CD4-positive, alpha-beta T cell treated with Interleukin-15 for 4 hours (primary cell): ENCODE measurements around the gene RAD51B.

ENCODE experiments used
- DNase-seq: peaks from one replicate; pipeline ENCODE4 v3.0.0-alpha.2; 2020; ENCODE audit warnings: low spot score

The RAD51B gene

DNA sequence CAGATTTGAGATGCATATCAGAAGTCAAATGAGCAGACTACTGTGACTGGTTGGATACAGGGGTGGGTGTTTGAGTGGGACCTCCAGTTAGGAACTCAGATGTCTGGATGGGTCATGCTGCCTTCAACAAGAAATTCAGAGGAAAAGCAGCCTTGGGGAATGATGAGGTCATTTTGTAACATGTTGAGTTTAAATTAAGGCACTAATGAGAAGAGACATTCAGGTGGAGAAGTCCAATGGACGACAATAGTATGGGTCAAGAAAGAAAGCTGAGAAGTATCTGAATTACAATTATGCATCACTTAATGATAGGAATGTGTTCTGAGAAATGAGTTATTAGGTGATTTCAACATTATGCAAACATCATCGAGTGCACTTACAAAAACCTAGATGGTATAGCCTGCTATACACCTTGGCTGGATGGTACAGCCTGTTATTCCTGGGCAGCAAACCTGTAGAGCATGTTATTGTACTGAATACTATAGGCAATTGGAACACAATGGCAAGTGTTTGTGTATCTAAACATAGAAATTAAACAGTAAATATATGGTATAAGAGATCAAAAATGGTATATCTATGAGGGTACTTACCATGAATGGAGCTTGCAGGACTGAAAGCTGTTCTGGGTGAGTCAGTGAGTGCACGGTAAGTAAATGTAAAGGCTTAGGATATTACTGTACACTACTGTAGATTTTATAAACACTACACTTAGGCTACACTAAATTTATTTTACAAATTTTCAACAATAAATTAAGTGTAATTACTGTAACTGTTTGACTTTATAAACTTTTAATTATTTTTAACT lies 414.7 kb downstream of the RAD51B start:
- no peak for DNase-seq

DNA sequence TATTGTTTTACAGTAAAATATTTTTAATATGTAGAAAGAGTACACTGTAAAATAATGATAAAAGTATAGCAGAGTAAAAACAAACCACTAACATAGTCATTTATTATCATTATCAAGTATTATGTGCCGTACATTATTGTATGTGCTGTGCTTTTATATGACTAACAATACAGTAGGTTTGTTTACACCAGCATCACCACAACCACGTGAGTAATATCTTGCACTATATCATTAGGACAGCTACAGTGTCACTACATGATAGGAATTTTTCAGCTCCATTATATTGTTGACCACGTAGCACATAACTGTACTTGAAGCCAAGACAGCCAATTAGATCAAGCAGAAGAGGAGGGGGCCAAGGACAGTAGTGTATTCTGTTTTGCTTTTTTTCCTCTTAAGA lies 415.4 kb downstream of the RAD51B start:
- no peak for DNase-seq

DNA sequence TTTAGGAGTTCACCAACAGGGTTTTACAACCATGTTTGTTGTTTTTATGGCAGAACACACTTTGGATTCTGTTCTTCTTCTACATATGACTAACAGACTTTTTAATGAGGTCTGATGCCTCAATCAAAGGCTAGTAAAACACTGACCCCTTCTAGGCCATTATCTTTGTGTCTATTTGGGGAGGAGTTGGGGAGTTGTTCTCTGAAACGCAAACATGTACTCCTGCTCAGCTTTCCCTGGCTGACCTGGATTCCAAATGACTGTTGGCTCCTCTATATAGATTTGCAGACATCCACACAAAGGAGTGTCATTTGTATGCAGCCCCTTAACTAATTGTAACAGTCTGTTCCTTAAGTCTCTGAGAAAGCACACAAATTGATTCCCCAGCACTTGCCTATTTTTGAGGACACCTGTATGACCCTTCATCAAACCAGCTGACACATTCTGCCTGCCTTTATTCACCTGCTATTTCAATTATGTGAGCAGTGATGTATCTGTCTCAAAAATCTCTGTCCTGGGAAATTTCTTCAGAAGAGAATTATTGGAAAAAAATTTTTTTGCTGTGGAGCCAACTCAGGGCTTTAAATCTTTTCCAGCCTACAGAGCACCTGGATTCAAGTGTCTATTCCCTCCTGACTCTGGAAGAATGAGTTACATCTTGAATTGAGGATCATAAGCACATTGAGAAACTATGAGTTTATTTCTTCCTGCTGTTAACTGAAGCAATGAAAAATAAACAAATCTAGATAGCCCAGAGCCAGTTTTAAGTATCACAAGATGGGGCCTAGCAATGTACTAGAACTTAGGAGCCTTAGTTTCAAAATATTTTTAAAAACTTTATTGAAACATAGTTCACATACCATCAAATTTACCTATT lies 417.2 kb downstream of the RAD51B start:
- DNase-seq: no peak

DNA sequence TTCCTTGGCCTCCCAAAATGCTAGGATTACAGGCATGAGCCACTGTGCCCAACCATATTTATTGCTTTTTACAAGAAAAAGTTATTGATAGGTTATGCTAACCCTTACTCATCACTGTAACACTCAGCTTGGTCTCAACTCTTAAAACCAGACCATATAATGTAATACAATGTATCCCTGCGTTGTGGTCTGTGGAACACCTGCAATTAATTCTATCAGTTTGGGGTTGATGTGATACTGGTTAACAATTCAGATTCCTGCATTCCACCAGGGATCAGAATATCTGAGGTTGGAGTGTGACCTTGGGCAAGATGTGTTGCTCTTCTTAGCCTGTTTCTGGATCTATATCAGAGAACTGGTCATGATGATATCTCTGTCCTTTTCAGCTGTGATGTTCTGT lies 419.0 kb downstream of the RAD51B start:
- DNase-seq: no peak

DNA sequence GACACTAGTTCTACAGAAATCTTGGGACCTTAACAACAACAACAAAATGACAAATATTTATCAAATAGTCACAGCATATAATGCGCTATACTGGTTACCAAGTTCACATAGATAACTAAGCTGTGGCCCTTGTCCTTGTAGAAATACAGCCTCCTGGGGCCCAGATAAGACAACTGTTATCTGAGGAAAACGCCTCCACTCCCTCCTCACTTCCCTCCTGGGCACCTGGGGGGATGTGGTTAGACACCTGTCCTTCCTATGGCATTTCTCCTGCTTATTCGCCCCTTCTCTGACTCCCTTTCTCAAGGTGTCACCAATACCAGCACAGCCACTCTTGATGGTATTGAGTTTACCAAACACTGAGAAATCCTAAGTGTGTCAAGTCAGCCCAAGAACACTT lies 419.4 kb downstream of the RAD51B start:
- no peak for DNase-seq

DNA sequence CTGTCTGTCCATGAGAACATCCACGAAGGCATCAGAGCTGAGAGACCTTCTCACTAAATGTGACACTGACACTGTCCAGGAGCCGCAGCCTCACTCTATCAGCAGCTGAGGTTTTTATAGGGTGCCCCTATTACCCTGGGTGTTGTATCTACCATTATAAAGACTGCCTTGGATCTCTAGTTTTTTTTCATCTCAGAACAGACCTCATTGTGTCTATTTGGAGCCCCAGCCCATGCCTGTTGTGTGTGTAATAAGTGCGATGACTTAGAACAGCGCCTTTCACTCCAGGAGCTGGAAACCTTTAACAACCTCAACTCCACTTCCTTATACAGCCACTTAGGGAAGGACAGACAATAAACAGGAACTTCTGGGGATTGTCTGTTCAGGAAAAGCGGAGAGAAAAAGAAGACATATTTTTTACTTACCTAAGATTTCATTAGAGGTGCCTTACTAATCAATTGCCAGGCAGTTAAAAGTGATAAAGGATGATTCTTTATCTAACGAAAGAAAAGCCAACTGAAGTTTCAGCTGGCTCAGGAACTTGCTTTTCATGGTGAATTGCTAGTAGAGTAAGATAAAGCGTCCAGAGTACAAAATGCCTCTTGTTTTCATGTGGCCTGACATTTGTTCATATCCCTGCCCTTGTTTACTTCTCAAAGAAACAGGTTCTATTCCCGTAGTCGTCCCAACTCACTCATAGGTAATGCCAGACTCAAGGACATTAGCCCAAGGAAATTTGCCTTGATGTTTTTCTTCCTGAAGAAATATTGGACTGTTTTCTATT lies 420.6 kb downstream of the RAD51B start:
- DNase-seq: no peak

DNA sequence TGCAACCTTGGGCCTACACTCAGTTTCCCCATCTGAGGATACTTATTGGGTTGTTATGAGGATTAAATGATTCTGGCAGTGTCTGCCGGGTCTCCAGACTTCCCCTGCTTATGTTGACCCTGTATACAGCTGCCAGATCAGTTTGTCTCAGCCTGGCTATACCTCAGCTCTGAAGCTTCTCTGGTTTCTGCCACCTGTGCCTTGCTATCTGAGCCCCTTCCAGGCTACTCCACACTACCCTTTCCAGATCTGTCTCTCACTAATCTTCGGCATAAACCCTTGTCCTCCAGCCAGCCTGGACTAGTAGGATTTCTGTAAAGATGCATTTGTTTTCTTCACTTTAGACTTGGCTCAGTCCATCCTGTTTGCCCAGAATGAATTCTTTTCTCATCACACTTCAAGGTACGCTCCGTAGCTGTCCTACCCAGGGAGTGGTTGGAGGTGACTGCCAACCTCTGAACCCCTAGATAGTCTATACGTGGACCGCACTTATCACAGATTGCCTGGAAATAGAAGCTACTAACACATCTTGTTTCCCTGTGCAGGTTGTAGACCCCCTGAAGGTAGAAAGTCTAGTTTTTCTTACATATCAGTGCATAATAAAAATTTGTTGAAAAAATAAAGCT lies 422.4 kb downstream of the RAD51B start:
- DNase-seq: no peak

DNA sequence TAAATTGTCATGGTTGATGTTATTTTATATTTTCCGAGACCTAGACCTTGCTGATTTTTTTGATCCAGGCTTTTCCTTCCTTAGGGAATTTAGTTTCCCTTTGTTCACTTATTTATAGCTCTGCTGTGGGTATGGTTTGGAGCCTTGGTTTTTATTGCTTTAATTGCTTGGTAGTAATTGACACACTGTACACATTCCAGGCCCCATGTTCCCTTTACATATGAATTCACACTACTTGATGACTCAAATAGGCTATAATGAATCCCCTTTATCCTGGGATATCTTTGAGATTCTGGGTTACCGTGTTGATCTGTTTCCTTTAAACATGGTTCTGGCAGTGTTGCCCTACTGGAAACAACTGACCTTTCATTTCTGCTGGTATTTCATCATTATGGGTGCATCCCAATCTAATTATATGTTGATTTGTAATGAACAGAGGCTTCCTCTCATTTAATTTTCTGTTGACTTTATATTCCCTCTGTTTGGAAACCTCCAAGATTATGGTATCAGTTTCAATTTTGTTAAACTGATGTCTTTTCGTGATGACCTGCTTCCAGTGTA lies 424.0 kb downstream of the RAD51B start:
- no peak for DNase-seq

DNA sequence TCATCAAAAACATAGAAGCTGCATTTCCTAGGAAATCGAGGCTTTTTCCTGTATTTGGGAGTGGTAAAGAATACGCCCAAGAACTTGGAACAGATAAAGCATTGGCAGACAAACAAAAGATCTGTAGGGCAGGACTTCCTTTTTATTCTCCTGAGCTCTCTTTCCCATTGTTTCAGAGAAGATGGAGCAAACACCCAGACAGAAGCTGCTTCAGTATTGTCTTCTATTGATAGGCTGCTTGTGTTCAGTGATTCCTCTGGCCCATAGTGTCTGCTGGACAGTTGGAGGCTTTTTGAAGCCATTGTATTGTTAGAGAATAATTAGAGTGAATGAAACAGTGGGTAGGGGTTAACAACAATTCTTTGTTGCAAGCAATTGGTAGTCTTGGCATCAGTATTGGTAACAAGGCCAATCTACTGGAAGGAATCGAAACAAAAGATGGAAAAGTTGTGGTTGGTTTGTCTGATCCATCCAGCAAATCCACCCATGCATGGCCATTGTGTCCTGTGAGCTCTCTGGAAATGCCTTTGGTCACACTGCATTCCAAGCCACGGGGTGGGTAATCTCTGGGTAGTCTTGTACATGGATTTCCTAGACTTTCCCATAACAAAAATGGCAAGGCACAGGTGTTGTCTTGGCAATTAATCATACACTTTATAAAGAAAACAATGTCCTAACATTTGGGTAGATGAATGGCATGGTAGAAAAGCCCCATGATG lies 424.8 kb downstream of the RAD51B start:
- DNase-seq: no peak

DNA sequence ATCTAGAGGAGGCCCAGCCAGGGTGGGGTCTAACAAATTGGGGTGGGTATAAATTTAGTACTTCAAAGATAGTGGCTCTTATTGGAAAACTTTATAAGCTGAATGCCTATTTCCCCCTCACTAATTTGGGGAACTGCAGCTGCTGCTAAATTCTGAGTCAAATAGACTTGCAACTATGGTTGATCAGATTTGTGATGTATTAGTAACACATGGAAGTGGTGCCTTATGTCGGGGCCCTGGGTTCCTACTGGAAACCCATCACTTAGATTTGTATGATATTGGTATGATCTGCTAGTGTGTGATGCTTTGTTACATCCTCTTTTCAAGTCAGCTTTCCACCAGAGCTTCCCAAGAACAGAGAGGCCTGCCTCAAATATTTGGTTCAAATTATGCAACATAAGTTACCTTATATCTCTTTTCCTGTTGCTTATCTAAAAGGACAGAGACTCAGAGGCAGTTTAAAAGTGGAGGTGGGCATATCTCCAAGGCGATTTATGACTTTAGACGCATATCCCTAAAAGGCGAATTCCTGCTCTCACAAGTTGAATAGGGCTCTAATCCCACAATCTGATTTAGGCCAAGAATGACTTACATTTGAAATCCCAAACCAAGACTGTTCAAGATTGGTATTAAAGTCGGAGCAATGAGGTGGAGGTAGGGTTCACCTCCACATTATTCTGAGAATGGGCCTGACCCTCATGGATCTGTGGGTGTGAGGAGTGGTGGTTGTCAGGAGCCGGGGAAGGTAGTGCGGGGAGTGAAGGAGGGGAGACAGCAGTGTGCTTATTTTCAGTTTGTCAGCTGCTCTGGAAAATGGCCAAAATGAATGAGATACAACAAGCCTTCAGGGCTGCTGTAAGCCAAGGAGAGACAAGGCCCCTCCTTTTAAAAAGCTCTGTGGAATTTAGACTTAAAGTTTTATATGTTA lies 425.8 kb downstream of the RAD51B start:
- DNase-seq: no peak

DNA sequence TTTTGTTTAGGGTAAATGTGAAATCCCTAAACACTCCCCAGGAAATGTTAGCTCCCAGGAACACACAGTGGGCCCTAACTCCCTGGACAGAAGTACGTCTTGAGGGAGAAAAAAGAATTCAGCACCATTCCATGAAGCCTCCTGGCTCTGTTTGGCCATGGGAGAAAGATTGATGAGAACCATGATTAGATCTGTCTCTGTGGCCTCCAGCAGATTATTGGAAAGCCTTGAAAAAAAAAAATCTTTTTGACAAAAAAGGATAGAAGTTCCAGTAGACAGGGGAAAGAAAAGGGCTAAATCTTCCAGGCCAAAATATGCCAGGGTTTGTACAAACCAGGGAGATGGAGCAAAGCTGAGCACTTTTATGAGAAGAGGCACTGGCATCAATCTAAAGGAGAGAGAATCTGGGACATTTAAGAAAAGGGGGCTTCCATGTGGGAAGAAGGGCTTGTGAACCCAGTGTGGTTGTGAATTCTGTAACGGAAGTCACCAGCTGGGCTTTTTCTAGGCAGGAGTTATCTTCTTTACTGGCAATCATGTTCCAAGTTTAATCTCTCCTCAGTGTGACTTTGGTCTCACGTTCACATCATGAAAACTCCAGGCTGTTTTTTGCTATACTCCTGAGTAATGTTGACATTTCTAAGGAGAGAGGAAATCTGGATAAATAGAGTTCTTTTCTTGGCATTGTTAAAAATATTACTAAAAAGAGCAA lies 426.7 kb downstream of the RAD51B start:
- DNase-seq: no peak

DNA sequence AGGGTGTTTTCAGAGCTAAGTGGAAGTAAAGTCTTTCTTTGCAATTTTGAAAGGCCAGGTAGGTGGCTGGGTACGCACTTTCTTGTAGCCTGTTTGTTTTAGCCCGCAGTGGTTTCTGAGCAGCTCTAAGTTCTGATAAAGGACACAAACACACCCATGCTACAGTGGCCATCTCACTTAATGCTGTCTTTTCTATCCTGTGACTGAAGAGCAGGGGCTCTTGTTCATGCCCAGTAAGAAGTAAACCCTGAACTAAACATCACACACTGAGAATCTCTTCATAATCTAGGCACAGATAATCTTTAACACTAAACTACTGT lies 427.2 kb downstream of the RAD51B start:
- DNase-seq: no peak

DNA sequence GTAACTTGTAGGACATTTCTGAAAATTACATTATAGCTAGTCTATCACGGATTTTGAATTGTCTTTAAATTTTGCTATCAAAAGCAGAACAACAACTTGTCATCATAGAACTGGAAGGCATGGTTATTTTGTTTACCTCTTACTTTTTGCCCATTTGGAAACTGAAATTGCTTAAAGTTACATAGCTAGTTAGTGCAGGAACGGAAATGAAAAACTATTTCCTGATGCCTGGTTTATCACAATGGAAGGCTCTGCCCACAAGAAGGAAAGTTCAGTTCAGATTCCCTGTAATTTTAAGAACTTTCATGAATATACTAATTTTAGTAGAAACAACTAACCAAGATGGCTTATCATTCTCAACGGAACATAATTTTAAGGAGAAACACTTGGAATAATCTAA lies 427.7 kb downstream of the RAD51B start:
- no peak for DNase-seq

DNA sequence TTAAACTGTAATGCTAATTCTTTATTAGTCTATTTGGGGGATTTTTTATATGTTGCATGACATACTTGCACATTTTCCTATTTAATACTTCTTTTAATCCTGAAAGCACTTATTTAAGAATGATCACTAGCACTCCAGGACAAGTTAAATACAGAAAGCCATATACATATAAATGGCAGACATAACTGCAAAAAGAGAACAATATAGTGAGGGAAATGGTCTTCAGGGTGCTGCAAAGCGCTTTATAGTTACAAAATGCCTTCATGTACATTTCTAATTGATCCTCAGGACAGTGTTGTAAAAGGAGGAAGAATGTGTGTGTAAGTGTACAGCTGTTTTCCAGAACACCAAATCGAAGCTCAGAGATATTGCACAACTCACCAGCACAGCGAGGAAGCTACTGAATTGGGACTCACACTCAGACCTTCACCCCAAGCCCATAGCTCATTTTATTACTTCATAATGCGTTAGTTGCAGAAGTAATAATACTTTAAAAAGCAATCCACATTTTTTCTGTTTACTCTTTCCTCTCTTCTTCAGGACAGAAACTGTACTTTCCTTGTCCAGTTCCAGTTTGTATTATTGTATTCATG lies 428.2 kb downstream of the RAD51B start:
- DNase-seq: no peak

DNA sequence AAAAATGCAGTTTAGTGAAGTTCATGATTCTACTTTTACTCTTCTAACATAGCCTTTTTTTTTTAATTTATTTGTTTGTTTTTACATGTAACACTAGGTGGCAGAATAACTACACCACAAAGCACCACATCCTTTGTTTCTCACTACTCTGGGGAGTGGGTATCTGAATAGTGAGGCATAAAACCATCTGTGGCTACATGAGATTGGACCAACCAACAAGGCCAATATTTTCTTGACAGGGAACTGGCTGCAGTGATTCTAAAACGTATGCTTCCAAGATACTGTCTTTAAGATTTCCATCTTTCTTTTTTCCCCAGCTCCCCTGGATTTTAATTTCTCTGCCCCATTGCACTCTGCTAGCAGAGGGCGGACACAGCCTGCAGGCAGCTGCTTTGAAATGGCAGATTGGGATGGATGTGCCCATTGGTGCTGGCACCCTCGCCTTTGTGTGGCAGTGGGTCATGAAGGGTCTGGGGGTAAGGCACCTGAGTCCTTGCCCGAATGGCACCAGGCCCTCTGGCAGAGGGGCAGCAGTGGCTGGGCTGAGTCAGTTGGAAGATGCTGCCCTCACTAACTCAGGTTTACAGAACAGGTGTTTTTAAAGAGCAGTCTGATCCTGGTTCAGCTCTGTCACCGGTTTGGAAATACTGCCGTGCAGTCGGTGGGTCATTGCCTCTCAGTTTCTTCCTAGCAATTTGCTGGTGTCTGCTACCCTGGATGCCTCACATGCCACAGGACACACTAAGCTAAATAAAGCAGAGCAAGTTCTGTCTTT lies 429.1 kb downstream of the RAD51B start:
- peak; percentile 59 for DNase-seq

DNA sequence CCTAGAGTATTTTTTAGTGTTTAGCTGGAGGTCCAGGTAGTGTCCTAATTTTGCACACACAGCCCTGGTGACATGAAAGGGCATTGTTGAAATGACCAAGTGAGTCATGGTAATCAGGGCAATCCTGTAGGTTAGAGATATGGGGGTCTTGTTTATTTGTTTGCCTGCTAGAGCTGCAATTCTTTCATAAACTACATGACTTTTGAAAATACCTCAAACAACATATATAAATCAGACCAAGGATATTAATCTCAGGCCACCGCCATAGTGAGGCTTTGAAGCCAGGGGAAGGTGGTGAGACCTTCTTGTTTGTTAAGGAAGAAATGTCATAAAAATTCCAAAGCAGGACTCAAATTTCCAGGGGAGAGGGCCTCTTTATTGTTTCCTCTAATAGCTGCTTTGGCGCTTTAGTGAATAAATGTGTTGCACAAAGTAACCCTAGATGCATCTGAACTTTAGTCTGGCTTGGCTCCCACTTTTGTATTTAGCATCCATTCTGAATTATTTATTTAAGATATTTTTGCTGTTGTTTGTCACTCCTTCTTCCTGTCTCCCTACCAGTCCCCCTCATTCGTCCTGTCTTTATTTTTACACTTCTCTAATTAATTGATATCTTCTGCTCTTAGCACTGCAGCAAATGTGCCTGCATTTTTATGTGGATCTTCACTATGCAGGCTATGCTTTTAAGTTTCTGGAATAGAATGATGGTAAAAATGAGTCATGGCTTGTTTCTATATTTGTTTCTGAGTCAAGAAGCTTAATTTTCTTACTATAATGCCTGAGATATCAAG lies 430.3 kb downstream of the RAD51B start:
- DNase-seq: no peak
